Colonic mucosa (tissue), 4 donors: ENCODE results near the gene CTIF. TPM values are rescaled to one million over a fixed set of nuclear protein-coding genes. Genes with fewer than 3 reads are reported as not detected.

Experiments used
- DNase-seq: peaks from one replicate; pipeline ENCODE4 v3.0.0-alpha.2; 2020
- H3K27ac ChIP-seq: fragments of 200-600 bp; one replicate; pipeline ENCODE4 v1.8.0; 2021
- H3K27me3 ChIP-seq: fragments of 200-600 bp; one replicate; pipeline ENCODE4 v1.8.0; 2021
- H3K36me3 ChIP-seq: fragments of 200-600 bp; one replicate; pipeline ENCODE4 v1.8.0; 2021
- H3K4me1 ChIP-seq: fragments of 200-600 bp; one replicate; pipeline ENCODE4 v1.8.0; 2021; ENCODE audit warnings: mild to moderate bottlenecking
- H3K4me3 ChIP-seq: fragments of 200-600 bp; one replicate; pipeline ENCODE4 v1.8.0; 2021
- H3K9ac ChIP-seq, 2 donors: one replicate each; pipeline ENCODE4 v1.7.0; 2013; ENCODE audit warnings: control low read depth in 2 of 2, low read depth in 2 of 2, low read length in 2 of 2
- H3K9me3 ChIP-seq: fragments of 200-600 bp; one replicate; pipeline ENCODE4 v1.8.0; 2021
- CTCF ChIP-seq: fragments of 200-600 bp; IDR thresholded peaks from one replicate; pipeline ENCODE4 v1.8.0; 2022; ENCODE audit warnings: antibody characterized with exemption, mild to moderate bottlenecking
- intact Hi-C: fragments of 100-400 bp; cut with DNase I; formaldehyde crosslinking; loops from one replicate; pipeline ENCODE4 v1.14.1; 2022
- total RNA-seq, 2 donors: library from RNA; stranded (reverse); fragmentation: NEBNext Ultra II Directional in 1 of 2; extraction: Animal tissue kit (Norgen Biotek cat#: 25700) in 1 of 2; gene quantifications; one replicate each; pipeline ENCODE4 v1.2.1, GENCODE V29; 2021
- donor health status: healthy.
- donor health status: DM: no; HTN: no; CAD: no.
- donor health status: DM: no; HTN: no; CAD: no.

Gene CTIF
- total RNA-seq, 2 donors from 2014 or later = 13.0 to 16.7 TPM

- no peaks in the 10 kb centered on the region for H3K4me1 ChIP-seq
- TF ChIP-seq CTCF = no peak
- no peaks in the 10 kb centered on the region for H3K36me3 ChIP-seq
- no peak overlapping the region for H3K9ac ChIP-seq
- H3K27me3 ChIP-seq = no peaks in the 10 kb centered on the region
- H3K9me3 ChIP-seq = no peaks in the 10 kb centered on the region
- no peak overlapping the region for H3K27ac ChIP-seq
- DNase-seq = no peak
- intact Hi-C loops = no loop called here
- no peak overlapping the region for H3K4me3 ChIP-seq
Measured at GRCh38 chr18:48787203-48788151, 248.6 kb downstream of the CTIF start.

- H3K9me3 ChIP-seq = no peaks in the 10 kb centered on the region
- H3K27ac ChIP-seq = no peak overlapping the region
- H3K4me3 ChIP-seq = no peak overlapping the region
- no peaks in the 10 kb centered on the region for H3K4me1 ChIP-seq
- H3K36me3 ChIP-seq = no peaks in the 10 kb centered on the region
- no peak for DNase-seq
- TF ChIP-seq CTCF = no peak
- H3K9ac ChIP-seq = no peak overlapping the region
- intact Hi-C loops = no loop called here
- no peaks in the 10 kb centered on the region for H3K27me3 ChIP-seq
Measured at GRCh38 chr18:48788373-48788772, 249.5 kb downstream of the CTIF start.

DNA sequence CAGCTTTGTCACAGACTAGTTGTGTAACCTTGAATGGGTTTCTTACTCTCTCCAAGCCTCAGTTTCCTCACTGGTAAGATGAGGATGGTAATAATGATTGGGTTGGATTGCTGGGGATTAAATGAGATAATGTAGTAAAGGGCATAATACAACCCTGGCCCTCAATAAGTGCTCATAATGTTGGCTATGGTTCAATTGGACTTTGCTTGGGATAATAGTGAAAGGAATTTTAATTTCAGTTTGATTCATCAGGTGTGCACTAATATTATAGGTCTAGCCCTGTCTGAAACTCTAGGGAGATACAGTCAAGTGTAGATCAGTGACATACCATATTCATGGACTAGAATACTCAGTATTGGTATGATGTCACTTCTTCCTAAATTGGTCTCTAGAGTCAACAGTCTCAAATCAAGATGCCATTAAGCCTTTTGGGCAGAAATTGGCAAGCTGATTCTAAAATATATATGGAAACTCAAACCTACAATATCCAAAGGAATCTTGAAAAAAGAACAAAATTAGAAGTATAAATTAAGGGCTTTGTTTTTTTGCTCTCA, 250.5 kb downstream of the CTIF start:
- intact Hi-C loops = no loop called here
- TF ChIP-seq CTCF = no peak

GRCh38 chr18:48790226-48790863, 251.5 kb downstream of the CTIF start:
- Histone ChIP-seq H3K4me3 (no peak overlapping the region), H3K27me3 (no peaks in the 10 kb centered on the region), H3K4me1 (no peaks in the 10 kb centered on the region), H3K9me3 (no peaks in the 10 kb centered on the region), H3K36me3 (no peaks in the 10 kb centered on the region), H3K9ac (peak overlapping the region in 1 of 2 donors; percentile 5), H3K27ac (no peak overlapping the region)
- intact Hi-C loops = no loop called here
- TF ChIP-seq CTCF = no peak
- no peak for DNase-seq

More for the DNA sequence above, 250.5 kb downstream of the CTIF start:
- H3K9me3 ChIP-seq = no peaks in the 10 kb centered on the region
- H3K27me3 ChIP-seq = no peaks in the 10 kb centered on the region
- no peak for DNase-seq
- H3K9ac ChIP-seq = no peak overlapping the region
- H3K27ac ChIP-seq = no peak overlapping the region
- no peaks in the 10 kb centered on the region for H3K36me3 ChIP-seq
- H3K4me3 ChIP-seq = no peak overlapping the region
- H3K4me1 ChIP-seq = no peaks in the 10 kb centered on the region

DNA sequence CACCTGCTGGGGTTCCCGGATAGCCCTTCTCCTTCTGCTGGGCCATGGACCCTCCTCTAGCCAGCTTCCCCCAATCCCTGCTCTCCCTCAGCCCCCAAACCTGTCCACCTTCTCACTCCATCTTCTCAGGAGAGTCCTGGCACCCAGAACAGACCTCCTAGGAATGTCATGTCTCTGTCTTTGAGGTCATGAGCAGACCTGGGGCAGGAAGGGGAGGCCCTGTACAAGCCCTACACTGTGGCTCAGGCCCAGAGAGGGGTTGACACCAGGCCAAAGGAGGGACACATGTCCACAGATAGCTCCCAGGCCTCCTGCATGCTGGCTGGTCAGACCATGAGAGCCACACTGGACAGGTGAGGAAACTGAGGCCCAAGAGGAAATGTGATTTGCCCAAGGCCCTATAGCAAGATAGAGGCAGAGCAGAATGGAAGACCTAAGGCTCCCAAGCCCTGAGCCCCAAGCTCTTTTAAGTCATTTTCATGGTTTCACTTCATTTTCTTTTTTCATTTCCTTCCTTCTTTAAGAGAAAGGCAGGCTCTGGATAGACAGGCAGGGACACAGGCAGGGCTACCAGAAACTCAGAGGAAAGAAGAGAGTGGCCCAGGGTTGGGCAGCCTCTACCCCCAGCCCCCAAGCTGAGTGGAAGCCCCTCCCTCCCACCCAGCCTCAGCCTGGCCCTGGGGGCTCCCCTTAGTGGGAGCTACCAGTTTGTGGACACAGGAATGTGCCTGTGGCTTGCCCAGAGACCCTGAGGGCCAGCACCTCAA, 252.2 kb downstream of the CTIF start:
- DNase-seq = no peak
- intact Hi-C loops = no loop called here
- no peaks in the 10 kb centered on the region for H3K9me3 ChIP-seq
- no peak for TF ChIP-seq CTCF
- no peaks in the 10 kb centered on the region for H3K4me1 ChIP-seq
- H3K4me3 ChIP-seq = no peak overlapping the region
- peak overlapping the region in 1 of 2 donors; percentile 5 for H3K9ac ChIP-seq
- H3K27ac ChIP-seq = no peak overlapping the region
- H3K36me3 ChIP-seq = no peaks in the 10 kb centered on the region
- H3K27me3 ChIP-seq = no peaks in the 10 kb centered on the region
